Measurements from ENCODE around the gene EXOSC7.

Gene EXOSC7

DNA sequence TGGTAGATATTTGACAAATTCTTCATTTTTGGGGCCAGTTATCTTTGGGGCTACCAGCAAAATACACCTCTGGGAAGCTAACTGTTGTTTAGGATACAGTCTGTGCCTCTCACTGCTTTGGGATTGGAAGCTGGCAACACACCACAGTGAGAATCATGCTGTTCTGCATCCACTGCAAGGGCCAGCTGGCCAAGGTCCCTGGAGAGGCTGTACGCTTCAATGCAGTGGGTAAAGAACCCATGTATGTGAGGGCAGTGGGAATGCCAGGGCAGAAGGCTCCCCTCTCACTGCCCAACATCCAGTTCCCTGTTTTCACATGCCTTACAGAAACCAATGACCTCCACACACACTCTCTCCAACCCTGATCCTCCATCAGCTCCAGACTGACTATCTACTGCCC lies 20.1 kb upstream of the EXOSC7 start:
- Histone ChIP-seq H2BK5ac (ENCODE audit: low read length) (no peak overlapping the region), H2BK15ac (ENCODE audit: low read length) (no peak overlapping the region), H3K4me1 (ENCODE audit: control insufficient read depth in 2 of 2, insufficient read depth in 1 of 2, low read depth in 1 of 2, low read length in 2 of 2) (peaks cover 0 to 3% of the 10 kb centered on the region in 2 donors), H3K27ac (replicated peaks; ENCODE audit: low read length) (no peak overlapping the region), H3K4me2 (ENCODE audit: insufficient read depth, low read length, poor library complexity, severe bottlenecking) (no peak overlapping the region), H3K14ac (ENCODE audit: low read length) (no peak overlapping the region), H2BK12ac (ENCODE audit: low read length) (no peak overlapping the region), H2AK5ac (ENCODE audit: low read depth, low read length) (no peak overlapping the region), H4K8ac (ENCODE audit: low read depth, low read length) (no peak overlapping the region), H3K27me3 (ENCODE audit: control insufficient read depth in 3 of 3, insufficient read depth in 3 of 3, low read depth in 1 of 3, low read length in 3 of 3) (no peaks in the 10 kb centered on the region), H3K4ac (ENCODE audit: low read length) (no peak overlapping the region), H3K9ac (ENCODE audit: low read depth, low read length, poor library complexity) (no peak overlapping the region), H3K9me3 (replicated peaks in 1 of 2; ENCODE audit: control insufficient read depth in 2 of 2, insufficient read depth in 1 of 2, low read depth in 1 of 2, low read length in 2 of 2) (no peaks in the 10 kb centered on the region), H3K36me3 (replicated peaks in 1 of 2; ENCODE audit: control insufficient read depth in 2 of 2, insufficient read depth in 2 of 2, low read length in 2 of 2) (peaks cover 7 to 57% of the 10 kb centered on the region in 2 donors), H3K79me1 (ENCODE audit: low read depth, low read length) (no peaks in the 10 kb centered on the region), H3K23ac (ENCODE audit: low read depth, low read length, poor library complexity) (no peak overlapping the region), H3K4me3 (ENCODE audit: low read length in 2 of 2) (no peak overlapping the region), H2AFZ (ENCODE audit: low read length) (no peak overlapping the region), H2BK120ac (ENCODE audit: low read depth, low read length) (no peak overlapping the region), H4K91ac (ENCODE audit: low read depth, low read length, poor library complexity) (no peak overlapping the region), H3K18ac (ENCODE audit: low read length) (no peak overlapping the region)
- WGBS, 2 donors (ENCODE audit: extremely low coverage in 2 of 2, insufficient read length in 2 of 2, insufficient replicate concordance in 1 of 2): no CpG with 5 or more reads among the region's 1 CpG
- no peak for DNase-seq (ENCODE audit: low spot score)

DNA sequence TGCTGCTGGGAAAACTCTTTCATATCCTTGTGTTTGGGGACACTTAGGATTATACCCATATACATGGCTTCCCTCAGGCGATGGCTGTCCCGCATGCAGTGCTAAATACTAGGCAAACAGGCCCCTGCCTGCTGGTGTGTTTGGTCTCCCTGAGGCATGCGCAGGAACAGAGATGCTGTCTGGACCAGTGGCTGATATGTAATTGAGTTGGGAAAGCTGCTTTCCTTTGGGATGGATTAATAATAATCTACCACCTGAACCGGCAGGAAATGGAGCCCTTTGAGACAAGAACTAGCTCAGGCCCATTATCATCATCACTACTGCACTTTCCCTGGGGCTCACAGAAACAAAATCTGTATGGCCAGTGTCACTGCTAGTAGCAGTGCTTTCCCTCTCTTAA lies 18.1 kb upstream of the EXOSC7 start:
- Histone ChIP-seq H3K4me3 (ENCODE audit: low read length in 2 of 2) (no peak overlapping the region), H2AK5ac (ENCODE audit: low read depth, low read length) (no peak overlapping the region), H3K36me3 (replicated peaks in 1 of 2; ENCODE audit: control insufficient read depth in 2 of 2, insufficient read depth in 2 of 2, low read length in 2 of 2) (peaks cover 7 to 57% of the 10 kb centered on the region in 2 donors), H2BK5ac (ENCODE audit: low read length) (no peak overlapping the region), H4K91ac (ENCODE audit: low read depth, low read length, poor library complexity) (no peak overlapping the region), H3K79me1 (ENCODE audit: low read depth, low read length) (no peaks in the 10 kb centered on the region), H3K4ac (ENCODE audit: low read length) (no peak overlapping the region), H4K8ac (ENCODE audit: low read depth, low read length) (no peak overlapping the region), H3K4me2 (ENCODE audit: insufficient read depth, low read length, poor library complexity, severe bottlenecking) (no peak overlapping the region), H2BK120ac (ENCODE audit: low read depth, low read length) (no peak overlapping the region), H3K27ac (replicated peaks; ENCODE audit: low read length) (no peak overlapping the region), H2AFZ (ENCODE audit: low read length) (no peak overlapping the region), H3K27me3 (ENCODE audit: control insufficient read depth in 3 of 3, insufficient read depth in 3 of 3, low read depth in 1 of 3, low read length in 3 of 3) (no peaks in the 10 kb centered on the region), H3K9me3 (replicated peaks in 1 of 2; ENCODE audit: control insufficient read depth in 2 of 2, insufficient read depth in 1 of 2, low read depth in 1 of 2, low read length in 2 of 2) (no peaks in the 10 kb centered on the region), H3K4me1 (ENCODE audit: control insufficient read depth in 2 of 2, insufficient read depth in 1 of 2, low read depth in 1 of 2, low read length in 2 of 2) (no peaks in the 10 kb centered on the region), H2BK12ac (ENCODE audit: low read length) (no peak overlapping the region), H2BK15ac (ENCODE audit: low read length) (no peak overlapping the region), H3K18ac (ENCODE audit: low read length) (no peak overlapping the region), H3K9ac (ENCODE audit: low read depth, low read length, poor library complexity) (no peak overlapping the region), H3K23ac (ENCODE audit: low read depth, low read length, poor library complexity) (no peak overlapping the region), H3K14ac (ENCODE audit: low read length) (no peak overlapping the region)
- WGBS, 2 donors (ENCODE audit: extremely low coverage in 2 of 2, insufficient read length in 2 of 2, insufficient replicate concordance in 1 of 2): no CpG with 5 or more reads among the region's 4 CpGs
- DNase-seq (ENCODE audit: low spot score): no peak

DNA sequence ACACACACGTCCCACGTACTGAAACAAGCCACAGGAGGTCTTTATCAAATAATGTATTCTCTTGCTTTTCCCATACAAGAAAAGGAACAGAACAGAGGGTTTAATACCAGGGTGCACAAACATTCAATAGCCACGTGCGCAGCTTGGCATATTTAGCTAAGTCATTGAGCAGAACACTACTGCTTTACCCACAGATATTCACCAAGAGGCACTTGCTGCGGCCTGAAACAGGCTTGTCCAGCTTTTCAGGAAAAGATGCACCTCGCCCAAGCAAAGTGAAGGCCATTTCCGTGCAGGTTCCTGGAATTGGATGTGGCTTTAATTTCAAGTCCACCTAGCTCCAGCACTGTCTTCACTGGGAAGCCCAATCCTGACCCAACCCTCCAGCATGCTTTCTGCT lies 17.7 kb upstream of the EXOSC7 start:
- Histone ChIP-seq H4K8ac (ENCODE audit: low read depth, low read length) (no peak overlapping the region), H3K18ac (ENCODE audit: low read length) (no peak overlapping the region), H2BK120ac (ENCODE audit: low read depth, low read length) (no peak overlapping the region), H3K9ac (ENCODE audit: low read depth, low read length, poor library complexity) (no peak overlapping the region), H3K14ac (ENCODE audit: low read length) (no peak overlapping the region), H2BK12ac (ENCODE audit: low read length) (no peak overlapping the region), H2AFZ (ENCODE audit: low read length) (no peak overlapping the region), H3K4me2 (ENCODE audit: insufficient read depth, low read length, poor library complexity, severe bottlenecking) (no peak overlapping the region), H2AK5ac (ENCODE audit: low read depth, low read length) (no peak overlapping the region), H3K79me1 (ENCODE audit: low read depth, low read length) (no peaks in the 10 kb centered on the region), H3K4me1 (ENCODE audit: control insufficient read depth in 2 of 2, insufficient read depth in 1 of 2, low read depth in 1 of 2, low read length in 2 of 2) (no peaks in the 10 kb centered on the region), H3K23ac (ENCODE audit: low read depth, low read length, poor library complexity) (no peak overlapping the region), H4K91ac (ENCODE audit: low read depth, low read length, poor library complexity) (no peak overlapping the region), H2BK15ac (ENCODE audit: low read length) (no peak overlapping the region), H2BK5ac (ENCODE audit: low read length) (no peak overlapping the region), H3K4ac (ENCODE audit: low read length) (no peak overlapping the region), H3K4me3 (ENCODE audit: low read length in 2 of 2) (no peak overlapping the region), H3K27me3 (ENCODE audit: control insufficient read depth in 3 of 3, insufficient read depth in 3 of 3, low read depth in 1 of 3, low read length in 3 of 3) (no peaks in the 10 kb centered on the region), H3K36me3 (replicated peaks in 1 of 2; ENCODE audit: control insufficient read depth in 2 of 2, insufficient read depth in 2 of 2, low read length in 2 of 2) (peaks cover 7 to 55% of the 10 kb centered on the region in 2 donors), H3K27ac (replicated peaks; ENCODE audit: low read length) (no peak overlapping the region), H3K9me3 (replicated peaks in 1 of 2; ENCODE audit: control insufficient read depth in 2 of 2, insufficient read depth in 1 of 2, low read depth in 1 of 2, low read length in 2 of 2) (no peaks in the 10 kb centered on the region)
- WGBS, 2 donors (ENCODE audit: extremely low coverage in 2 of 2, insufficient read length in 2 of 2, insufficient replicate concordance in 1 of 2): no CpG with 5 or more reads among the region's 7 CpGs
- no peak for DNase-seq (ENCODE audit: low spot score)

DNA sequence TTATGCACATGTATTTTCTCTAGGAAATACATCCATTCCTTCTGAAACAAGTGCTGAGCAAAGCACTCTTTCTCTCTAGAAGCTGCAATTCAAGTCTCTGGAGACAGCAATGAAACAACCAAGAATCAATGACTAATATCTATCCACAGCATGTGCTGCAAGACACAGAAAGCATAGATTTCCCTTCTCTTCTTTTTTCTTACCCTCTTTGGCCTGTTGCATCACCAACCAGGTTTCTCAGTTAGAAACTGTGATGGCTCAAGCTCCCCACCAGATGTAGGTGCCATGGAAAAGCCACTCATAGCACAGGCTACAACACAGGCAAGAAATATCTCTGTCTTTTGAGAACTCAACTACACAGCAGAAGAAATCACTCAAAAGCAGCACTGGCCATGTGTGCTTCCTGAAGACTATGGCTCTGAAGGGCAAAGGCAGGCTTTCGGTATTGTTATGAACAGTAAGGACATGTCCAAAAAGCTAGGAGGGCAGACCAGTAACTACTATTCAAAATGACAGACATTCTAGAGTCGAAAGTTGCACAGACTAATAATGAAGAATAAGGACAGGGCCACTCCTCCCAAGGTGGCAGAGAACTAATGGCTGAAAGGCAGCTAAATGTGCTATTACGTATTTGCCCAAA lies 15.5 kb upstream of the EXOSC7 start:
- Histone ChIP-seq H2BK120ac (ENCODE audit: low read depth, low read length) (no peak overlapping the region), H3K4me3 (ENCODE audit: low read length in 2 of 2) (no peak overlapping the region), H3K79me1 (ENCODE audit: low read depth, low read length) (no peaks in the 10 kb centered on the region), H3K27me3 (ENCODE audit: control insufficient read depth in 3 of 3, insufficient read depth in 3 of 3, low read depth in 1 of 3, low read length in 3 of 3) (no peaks in the 10 kb centered on the region), H3K23ac (ENCODE audit: low read depth, low read length, poor library complexity) (no peak overlapping the region), H3K14ac (ENCODE audit: low read length) (no peak overlapping the region), H4K8ac (ENCODE audit: low read depth, low read length) (no peak overlapping the region), H3K36me3 (replicated peaks in 1 of 2; ENCODE audit: control insufficient read depth in 2 of 2, insufficient read depth in 2 of 2, low read length in 2 of 2) (peaks cover 3 to 39% of the 10 kb centered on the region in 2 donors), H3K18ac (ENCODE audit: low read length) (no peak overlapping the region), H2BK15ac (ENCODE audit: low read length) (no peak overlapping the region), H2BK12ac (ENCODE audit: low read length) (no peak overlapping the region), H4K91ac (ENCODE audit: low read depth, low read length, poor library complexity) (no peak overlapping the region), H2AK5ac (ENCODE audit: low read depth, low read length) (no peak overlapping the region), H3K4ac (ENCODE audit: low read length) (no peak overlapping the region), H3K4me2 (ENCODE audit: insufficient read depth, low read length, poor library complexity, severe bottlenecking) (no peak overlapping the region), H2BK5ac (ENCODE audit: low read length) (no peak overlapping the region), H3K4me1 (ENCODE audit: control insufficient read depth in 2 of 2, insufficient read depth in 1 of 2, low read depth in 1 of 2, low read length in 2 of 2) (no peaks in the 10 kb centered on the region), H2AFZ (ENCODE audit: low read length) (no peak overlapping the region), H3K9ac (ENCODE audit: low read depth, low read length, poor library complexity) (no peak overlapping the region), H3K27ac (replicated peaks; ENCODE audit: low read length) (no peak overlapping the region), H3K9me3 (replicated peaks in 1 of 2; ENCODE audit: control insufficient read depth in 2 of 2, insufficient read depth in 1 of 2, low read depth in 1 of 2, low read length in 2 of 2) (no peaks in the 10 kb centered on the region)
- DNase-seq (ENCODE audit: low spot score): no peak
- no CpG with 5 or more reads among the region's 3 CpGs for WGBS, 2 donors (ENCODE audit: extremely low coverage in 2 of 2, insufficient read length in 2 of 2, insufficient replicate concordance in 1 of 2)
